Measurements from ENCODE around the gene AMOT. TPM values are rescaled to one million over a fixed set of nuclear protein-coding genes. Genes with fewer than 3 reads are reported as not detected.

The AMOT gene
- polyA plus RNA-seq, 1 donor from 2014 or later, result 2.8 TPM

GRCh38 chrX:112818114-112819007 lies 22.3 kb downstream of the AMOT start:
- Histone ChIP-seq H3K4me3 (ENCODE audit: low read length) (no peak overlapping the region), H3K36me3 (ENCODE audit: insufficient read depth, low read length) (no peaks in the 10 kb centered on the region), H3K4me2 (ENCODE audit: low read length) (no peak overlapping the region)

More at GRCh38 chrX:112818114-112819007, 22.3 kb downstream of the AMOT start:
- Histone ChIP-seq H3K79me2 (replicated peaks; ENCODE audit: insufficient read depth, low read length) (no peaks in the 10 kb centered on the region), H4K20me1 (ENCODE audit: insufficient read depth) (no peaks in the 10 kb centered on the region), H3K27me3 (ENCODE audit: insufficient read depth, low read depth, low read length) (no peaks in the 10 kb centered on the region), H3K27ac (ENCODE audit: low read length) (no peak overlapping the region), H3K9me3 (ENCODE audit: low read length) (no peaks in the 10 kb centered on the region), H3K9ac (ENCODE audit: low read length) (no peak overlapping the region), H3K9me2 (ENCODE audit: insufficient read depth, low read length) (no peaks in the 10 kb centered on the region), H2AFZ (ENCODE audit: low read depth, low read length) (no peak overlapping the region), H3F3A (ENCODE audit: insufficient read depth, low read length, poor library complexity, severe bottlenecking) (no peaks in the 10 kb centered on the region)
- no peak for TF ChIP-seq TAF1 (IDR thresholded peaks at IDR 0.05; ENCODE audit: low read depth)
- no peak for TF ChIP-seq CTCF (IDR thresholded peaks at IDR 0.05; ENCODE audit: poor library complexity, severe bottlenecking)
- TF ChIP-seq EZH2 (IDR thresholded peaks at IDR 0.05; ENCODE audit: borderline replicate concordance, insufficient read depth, low read length, poor library complexity, severe bottlenecking), result no peak
- no peak for TF ChIP-seq EP300 (conservative IDR thresholded peaks at IDR 0.05; ENCODE audit: poor library complexity, severe bottlenecking)
- no peak for TF ChIP-seq MXI1 (conservative IDR thresholded peaks at IDR 0.05; ENCODE audit: poor library complexity, severe bottlenecking)
- TF ChIP-seq RAD21 (conservative IDR thresholded peaks at IDR 0.05), result no peak
- TF ChIP-seq POLR2AphosphoS5 (IDR thresholded peaks at IDR 0.05), result no peak
- TF ChIP-seq REST (IDR thresholded peaks at IDR 0.05; ENCODE audit: borderline replicate concordance), result no peak
- TF ChIP-seq SMC3 (conservative IDR thresholded peaks at IDR 0.05; ENCODE audit: poor library complexity), result no peak

Measured in neural cell (in vitro differentiated cells).